HCT116 (cell line): Measurements from ENCODE around the gene TAOK3. TPM values are rescaled to one million over a fixed set of nuclear protein-coding genes. Genes with fewer than 3 reads are reported as not detected.

ENCODE experiments used
- ATAC-seq: fragments of 200-7000 bp; cut with Tn5 transposase; 2 replicates; pipeline ENCODE4 v1.9.1; 2020; ENCODE audit warnings: mild to moderate bottlenecking, moderate library complexity
- BruUV-seq: library from RNA; stranded (reverse); fragments of 400-500 nt; replicated peaks from 2 replicates; lab custom pipeline; 2021; lab: Mats Ljungman, UMichigan
- CTCF ChIA-PET: fragments of 300-600 bp; sonication (Branson Sonifier 250); formaldehyde crosslinking; loops from one replicate; lab custom pipeline; 2021; ENCODE audit warnings: antibody characterized with exemption; lab: Charles Lee
- POLR2A ChIA-PET: fragments of 300-600, 350-600 bp; sonication (Branson Sonifier 250); formaldehyde crosslinking; loops from one replicate; lab custom pipeline; 2021; ENCODE audit warnings: antibody characterized with exemption; lab: Charles Lee
- RAD21 ChIA-PET, 2 experiments: fragments of 300-600 bp; sonication (Branson Sonifier 250); formaldehyde crosslinking; loops; one replicate each; lab custom pipeline; 2023; ENCODE audit warnings: low total read pairs in 2 of 2; ENCODE audit not compliant: uncharacterized antibody in 2 of 2, unreplicated experiment in 2 of 2, low non-redundant PET in 1 of 2; lab: Charles Lee
- DNase-seq: peaks from one replicate; pipeline ENCODE4 v3.0.0-alpha.2; 2010; ENCODE audit warnings: low read depth, low spot score
- H2AFZ ChIP-seq: fragments of 200-600 bp; shearing (Covaris generic), sonication (generic); 2 replicates; pipeline ENCODE4 v1.6.1; 2017; ENCODE audit warnings: low read depth, mixed run types, mixed read lengths, antibody characterized with exemption, low read length; ENCODE audit not compliant: poor library complexity, severe bottlenecking
- H3K27ac ChIP-seq: 2 replicates; pipeline ENCODE4 v1.5.1; 2012; ENCODE audit warnings: low read depth, low read length
- H3K27me3 ChIP-seq: fragments of 200-600 bp; sonication (generic); 2 replicates; pipeline ENCODE4 v1.6.1; 2016; ENCODE audit warnings: mixed run types, low read length, mixed read lengths; ENCODE audit not compliant: insufficient read depth
- H3K36me3 ChIP-seq, 2 experiments: fragments of 200-500 bp in 1 of 2; fragments of 200-600 bp in 1 of 2; sonication (Bioruptor generic) in 1 of 2; sonication (generic) in 1 of 2; 2 replicates each; pipeline versions ENCODE4 v1.5.1 to v1.6.1; 2014 to 2016; ENCODE audit warnings: low read length in 2 of 2, inconsistent platforms in 1 of 2, mixed read lengths in 1 of 2, mixed run types in 1 of 2; ENCODE audit not compliant: insufficient read depth in 2 of 2, control insufficient read depth in 1 of 2
- H3K4me1 ChIP-seq, 2 experiments: fragments of 200-600 bp in 1 of 2; sonication (generic) in 1 of 2; 2 replicates each; pipeline versions ENCODE4 v1.5.1 to v1.6.1; 2012 to 2017; ENCODE audit warnings: low read length in 2 of 2, inconsistent platforms in 1 of 2, mild to moderate bottlenecking in 1 of 2, mixed read lengths in 1 of 2, mixed run types in 1 of 2, moderate library complexity in 1 of 2; ENCODE audit not compliant: insufficient read depth in 2 of 2, control insufficient read depth in 1 of 2
- H3K4me2 ChIP-seq: fragments of 200-600 bp; sonication (generic); 2 replicates; pipeline ENCODE4 v1.6.1; 2017; ENCODE audit warnings: mixed run types, low read length, mixed read lengths
- H3K4me3 ChIP-seq, 2 experiments: fragments of 200-600 bp in 1 of 2; sonication (generic) in 1 of 2; replicated peaks in 1 of 2; 2 replicates each; pipeline ENCODE4 v1.5.1; 2011 to 2016; ENCODE audit warnings: low read length in 2 of 2, control low read depth in 1 of 2, low read depth in 1 of 2, mild to moderate bottlenecking in 1 of 2, mixed read lengths in 1 of 2, mixed run types in 1 of 2
- H3K79me2 ChIP-seq: fragments of 200-600 bp; sonication (generic); 2 replicates; pipeline ENCODE4 v1.6.1; 2017; ENCODE audit warnings: mild to moderate bottlenecking, mixed run types, low read length, moderate library complexity, mixed read lengths; ENCODE audit not compliant: insufficient read depth
- H3K9ac ChIP-seq: fragments of 200-600 bp; sonication (generic); 2 replicates; pipeline ENCODE4 v1.6.1; 2016; ENCODE audit warnings: low read length, mixed read lengths
- H3K9me2 ChIP-seq: fragments of 200-600 bp; sonication (generic), shearing (Covaris generic); 2 replicates; pipeline ENCODE4 v1.6.1; 2017; ENCODE audit warnings: mixed run types, mild to moderate bottlenecking, moderate library complexity; ENCODE audit not compliant: insufficient read depth
- H3K9me3 ChIP-seq, 2 experiments: fragments of 200-500 bp in 1 of 2; fragments of 200-600 bp in 1 of 2; sonication (Bioruptor generic) in 1 of 2; sonication (generic) in 1 of 2; 2 replicates each; pipeline ENCODE4 v1.6.1; 2014 to 2017; ENCODE audit warnings: low read length in 2 of 2, mixed read lengths in 2 of 2, inconsistent platforms in 1 of 2, low read depth in 1 of 2, mild to moderate bottlenecking in 1 of 2, mixed run types in 1 of 2, moderate library complexity in 1 of 2; ENCODE audit not compliant: control insufficient read depth in 1 of 2, insufficient read depth in 1 of 2
- H4K20me1 ChIP-seq: fragments of 200-600 bp; sonication (generic), shearing (Covaris generic); 2 replicates; pipeline ENCODE4 v1.6.1; 2017; ENCODE audit warnings: mixed run types, mild to moderate bottlenecking, moderate library complexity; ENCODE audit not compliant: insufficient read depth
- CTCF ChIP-seq, 3 experiments: fragments of 200-600 bp in 1 of 3; sonication (generic) in 1 of 3; IDR thresholded peaks in 2 of 3; conservative IDR thresholded peaks in 1 of 3; 2 replicates each; pipeline ENCODE4 v1.5.1; 2012 to 2017; ENCODE audit warnings: low read depth in 2 of 3, low read length in 2 of 3, antibody characterized with exemption in 1 of 3, borderline replicate concordance in 1 of 3, control low read depth in 1 of 3, mild to moderate bottlenecking in 1 of 3, mixed read lengths in 1 of 3, mixed run types in 1 of 3, moderate library complexity in 1 of 3; ENCODE audit not compliant: insufficient read depth in 1 of 3
- ELF1 ChIP-seq: IDR thresholded peaks from 2 replicates; pipeline ENCODE4 v1.6.1; 2012; ENCODE audit warnings: low read depth, borderline replicate concordance
- POLR2A ChIP-seq: IDR thresholded peaks from 2 replicates; pipeline ENCODE4 v1.7.0; 2011; ENCODE audit warnings: borderline replicate concordance; ENCODE audit not compliant: insufficient read depth, insufficient read length; ENCODE audit errors: extremely low read depth
- RAD21 ChIP-seq: IDR thresholded peaks from 2 replicates; pipeline ENCODE4 v1.6.1; 2012; ENCODE audit warnings: low read depth, mild to moderate bottlenecking
- SRF ChIP-seq: IDR thresholded peaks from 2 replicates; pipeline ENCODE4 v1.6.1; 2012; ENCODE audit warnings: low read depth
- TCF7L2 ChIP-seq: IDR thresholded peaks from 2 replicates; pipeline ENCODE4 v1.7.0; 2011; ENCODE audit warnings: borderline replicate concordance, inconsistent platforms; ENCODE audit not compliant: insufficient read depth, insufficient read length; ENCODE audit errors: extremely low read depth
- intact Hi-C: fragments of 100-400 bp; cut with micrococcal nuclease; formaldehyde crosslinking; loops from 2 replicates; pipeline ENCODE4 v1.10.0; 2022
- total RNA-seq: library from RNA; stranded (reverse); gene quantifications from one replicate; pipeline ENCODE4 v1.2.1, GENCODE V29; 2021; ENCODE audit not compliant: unreplicated experiment

Gene TAOK3
- total RNA-seq, 1 experiment from 2014 or later, result 10.5 TPM

- Histone ChIP-seq H2AFZ (no peak overlapping the region), H3K9me2 (no peaks in the 10 kb centered on the region), H4K20me1 (no peaks in the 10 kb centered on the region), H3K27me3 (no peaks in the 10 kb centered on the region), H3K79me2 (no peaks in the 10 kb centered on the region), H3K9ac (no peak overlapping the region), H3K27ac (no peak overlapping the region), H3K4me1 (no peaks in the 10 kb centered on the region), H3K4me3 (no peak overlapping the region), H3K4me2 (no peak overlapping the region), H3K36me3 (peaks cover 8 to 13% of the 10 kb centered on the region in 2 experiments; a peak in 3 of 4 replicates), H3K9me3 (no peaks in the 10 kb centered on the region)
- TF ChIP-seq SRF (no peak), POLR2A (no peak), ELF1 (no peak)
- BruUV-seq, result no TSS peak
- intact Hi-C loops, result no loop called here
- no peak for ATAC-seq
- CTCF ChIA-PET, result no interaction called here
- RAD21 ChIA-PET, result no interaction called here
- no peak for DNase-seq
- POLR2A ChIA-PET, result no interaction called here
These were observed 25.2 kb upstream of the TAOK3 start for GRCh38 chr12:118397708-118398440.

- H3K9ac ChIP-seq, result no peak overlapping the region
- no peak overlapping the region for H3K4me3 ChIP-seq
- H4K20me1 ChIP-seq, result no peaks in the 10 kb centered on the region
- no peak for DNase-seq
- H3K27ac ChIP-seq, result no peak overlapping the region
- H3K27me3 ChIP-seq, result no peaks in the 10 kb centered on the region
- no TSS peak for BruUV-seq
- peaks cover 22 to 26% of the 10 kb centered on the region in 2 experiments; a peak in 3 of 4 replicates for H3K36me3 ChIP-seq
- no peak for TF ChIP-seq ELF1
- no peak for TF ChIP-seq RAD21
- no peak for TF ChIP-seq CTCF (IDR thresholded peaks at IDR 0.05 in 2 of 3, conservative IDR thresholded peaks at IDR 0.05 in 1 of 3; ENCODE audit: borderline replicate concordance in 1 of 3, insufficient read depth in 1 of 3, low read depth in 2 of 3, low read length in 2 of 3)
- TF ChIP-seq TCF7L2, result no peak
- ATAC-seq, result no peak
- intact Hi-C loops, result no loop called here
- CTCF ChIA-PET, result no interaction called here
- no peaks in the 10 kb centered on the region for H3K4me1 ChIP-seq
- no peaks in the 10 kb centered on the region for H3K9me3 ChIP-seq
- H2AFZ ChIP-seq, result no peak overlapping the region
- H3K4me2 ChIP-seq, result no peak overlapping the region
- H3K79me2 ChIP-seq, result no peaks in the 10 kb centered on the region
- RAD21 ChIA-PET, result no interaction called here
- H3K9me2 ChIP-seq, result no peaks in the 10 kb centered on the region
- POLR2A ChIA-PET, result no interaction called here
These were observed 19.1 kb upstream of the TAOK3 start for GRCh38 chr12:118391836-118392235.
